Measurements from ENCODE around the gene CMPK2. TPM values are rescaled to one million over a fixed set of nuclear protein-coding genes. Genes with fewer than 3 reads are reported as not detected.

The CMPK2 gene
- total and polyA plus RNA-seq, 9 of the 15 experiments (the other 6 are each of a cell fraction or from before 2014, with no cell fraction given), result 2.6 to 10.5 (median 5.0) TPM

- Histone ChIP-seq H2AFZ (ENCODE audit: low read depth, low read length) (no peak overlapping the region), H3K9ac (ENCODE audit: insufficient read depth in 1 of 2, low read depth in 2 of 2, low read length in 2 of 2) (no peak overlapping the region), H4K20me1 (replicated peaks; ENCODE audit: control insufficient read depth, insufficient read depth, low read length) (no peaks in the 10 kb centered on the region), H3K36me3 (ENCODE audit: control insufficient read depth, insufficient read depth, low read length) (no peaks in the 10 kb centered on the region), H3K79me2 (ENCODE audit: control insufficient read depth, insufficient read depth, low read length) (no peaks in the 10 kb centered on the region), H3K4me1 (replicated peaks in 1 of 2; ENCODE audit: control insufficient read depth in 2 of 2, insufficient read depth in 2 of 2, low read length in 2 of 2) (peaks cover 0 to 6% of the 10 kb centered on the region in 2 experiments; a peak in 1 of 5 replicates), H3K27me3 (ENCODE audit: control insufficient read depth in 2 of 2, insufficient read depth in 2 of 2, low read length in 2 of 2) (no peaks in the 10 kb centered on the region), H3K27ac (ENCODE audit: extremely low read depth, low read depth, low read length) (no peak overlapping the region), H3K4me3 (no peak overlapping the region), H3K4me2 (ENCODE audit: insufficient read depth, low read length) (no peak overlapping the region), H3K9me1 (ENCODE audit: control insufficient read depth, insufficient read depth, low read length) (no peaks in the 10 kb centered on the region), H3K9me3 (replicated peaks; ENCODE audit: control insufficient read depth, insufficient read depth, low read depth, low read length) (peaks cover 4% of the 10 kb centered on the region)
- 100% methylated on average over 1 of the region's 2 CpGs for WGBS (ENCODE audit: insufficient coverage, low coverage, missing lambda C conversion rate)
- in situ Hi-C loops (cut with MboI), result loop anchor here (25.0 kb wide), 1 partner anchor 179 kb away; no protein-coding TSS in a partner anchor
- ATAC-seq (no peak), FAIRE-seq (no peak), DNase-seq (ENCODE audit: extremely low read depth in 1 of 4, low spot score in 3 of 4) (no peak)
- TF ChIP-seq ZNF384 (IDR thresholded peaks at IDR 0.05; ENCODE audit: low read depth, low read length) (no peak), SMAD4 (CRISPR knock-in tag; conservative IDR thresholded peaks at IDR 0.05) (no peak), EP300 (IDR thresholded peaks at IDR 0.05; ENCODE audit: low read length) (no peak), ZBTB49 (CRISPR knock-in tag; IDR thresholded peaks at IDR 0.05; ENCODE audit: borderline replicate concordance) (no peak), ZNF561 (CRISPR knock-in tag; conservative IDR thresholded peaks at IDR 0.05) (no peak), ZNF75A (CRISPR knock-in tag; IDR thresholded peaks at IDR 0.05) (no peak), ZNF707 (CRISPR knock-in tag; conservative IDR thresholded peaks at IDR 0.05) (no peak), U2AF2 (optimal IDR thresholded peaks at IDR 0.05; ENCODE audit: low read depth, low read length) (no peak), ARID4B (CRISPR knock-in tag; IDR thresholded peaks at IDR 0.05) (no peak), TEAD1 (CRISPR knock-in tag; IDR thresholded peaks at IDR 0.05) (no peak), SMAD1 (IDR thresholded peaks at IDR 0.05; ENCODE audit: low read depth, low read length, partially characterized antibody) (no peak), RAD51 (IDR thresholded peaks at IDR 0.05; ENCODE audit: borderline replicate concordance, low read depth) (no peak), CTCFL (IDR thresholded peaks at IDR 0.05; ENCODE audit: borderline replicate concordance, insufficient read depth, low read depth, low read length, poor library complexity, severe bottlenecking) (no peak)
- ChIA-PET POLR2A (interaction anchor here (0.7 kb wide), 1 partner anchor 50 kb away, joined by 3 read pairs; no protein-coding TSS in a partner anchor), CTCF (ENCODE audit: low intra/inter-chr PET ratio) (no interaction called here)
- intact Hi-C loops (cut with micrococcal nuclease), result no loop called here
- BruUV-seq (replicated peaks), result no TSS peak
These were observed 32.5 kb downstream of the CMPK2 start for GRCh38 chr2:6833300-6833604.

All from K562 (cell line).